H1 (cell line): ENCODE measurements around the gene DTNB. TPM values are rescaled to one million over a fixed set of nuclear protein-coding genes. Genes with fewer than 3 reads are reported as not detected.

ENCODE experiments used
- CTCF ChIA-PET: fragments of 300-600 bp; sonication (Branson Sonifier 250); formaldehyde crosslinking; loops from one replicate; lab custom pipeline; 2021; ENCODE audit not compliant: partially characterized antibody; lab: Charles Lee
- POLR2A ChIA-PET: fragments of 300-600 bp; sonication (Branson Sonifier 250); formaldehyde crosslinking; loops from one replicate; lab custom pipeline; 2021; ENCODE audit warnings: inconsistent platforms; ENCODE audit not compliant: partially characterized antibody; lab: Charles Lee
- DNase-seq, 2 experiments: peaks; one replicate each; pipeline versions ENCODE4 v3.0.0 to v3.0.0-alpha.2; 2010 to 2022; ENCODE audit warnings: low spot score in 2 of 2, low read depth in 1 of 2, mixed read lengths in 1 of 2
- FAIRE-seq: peaks from 2 replicates; lab custom pipeline; 2011; peaks lifted over from hg19 to GRCh38; lab: Jason Lieb, UNC
- H2AFZ ChIP-seq: 2 replicates; pipeline ENCODE4 v1.8.1; 2012; ENCODE audit warnings: low read length, inconsistent platforms
- H2AK5ac ChIP-seq: 2 replicates; pipeline ENCODE4 v1.6.1; 2013; ENCODE audit warnings: low read depth, low read length
- H2BK120ac ChIP-seq: replicated peaks from 2 replicates; pipeline ENCODE3; 2013; ENCODE audit warnings: low read depth, low read length, inconsistent platforms
- H2BK12ac ChIP-seq: 2 replicates; pipeline ENCODE4 v1.6.1; 2013; ENCODE audit warnings: low read depth, low read length
- H2BK15ac ChIP-seq: 2 replicates; pipeline ENCODE4 v1.6.1; 2013; ENCODE audit warnings: low read length
- H2BK20ac ChIP-seq: 2 replicates; pipeline ENCODE4 v1.6.1; 2013; ENCODE audit warnings: low read length
- H2BK5ac ChIP-seq: 2 replicates; pipeline ENCODE4 v1.6.1; 2013; ENCODE audit warnings: low read depth, low read length
- H3K14ac ChIP-seq: 2 replicates; pipeline ENCODE4 v1.6.1; 2013; ENCODE audit warnings: inconsistent platforms; ENCODE audit not compliant: insufficient read length
- H3K18ac ChIP-seq: 2 replicates; pipeline ENCODE4 v1.6.1; 2013; ENCODE audit warnings: low read length; ENCODE audit errors: extremely low read depth
- H3K23ac ChIP-seq: 2 replicates; pipeline ENCODE4 v1.6.1; 2013; ENCODE audit warnings: inconsistent platforms; ENCODE audit not compliant: insufficient read length
- H3K23me2 ChIP-seq: 2 replicates; pipeline ENCODE4 v1.6.1; 2013; ENCODE audit warnings: low read depth, low read length
- H3K27ac ChIP-seq: 2 replicates; pipeline ENCODE4 v1.6.1; 2011; ENCODE audit warnings: low read depth, low read length, inconsistent platforms
- H3K27me3 ChIP-seq, 4 experiments: replicated peaks in 1 of 4; 1 replicate in 1 of 4; 2 replicates in 3 of 4; pipeline versions ENCODE4 v1.6.1 to v1.8.1; 2011 to 2013; ENCODE audit warnings: low read length in 3 of 4, mild to moderate bottlenecking in 3 of 4, inconsistent platforms in 2 of 4, mixed read lengths in 2 of 4, moderate library complexity in 1 of 4; ENCODE audit not compliant: control insufficient read depth in 3 of 4, insufficient read depth in 3 of 4; ENCODE audit errors: extremely low read depth in 1 of 4
- H3K36me3 ChIP-seq, 4 experiments: 2 replicates each; pipeline versions ENCODE4 v1.6.1 to v1.8.1; 2011 to 2013; ENCODE audit warnings: mild to moderate bottlenecking in 4 of 4, low read length in 3 of 4, moderate library complexity in 2 of 4, control low read depth in 1 of 4, inconsistent platforms in 1 of 4; ENCODE audit not compliant: insufficient read depth in 4 of 4, control insufficient read depth in 2 of 4
- H3K4ac ChIP-seq: replicated peaks from 2 replicates; pipeline ENCODE3; 2013; ENCODE audit warnings: low read length, low read depth, mixed read lengths, inconsistent platforms; ENCODE audit not compliant: insufficient read length
- H3K4me1 ChIP-seq, 4 experiments: replicated peaks in 1 of 4; 1 replicate in 1 of 4; 2 replicates in 3 of 4; pipeline versions ENCODE4 v1.6.1 to v1.8.1; 2011 to 2013; ENCODE audit warnings: low read length in 3 of 4, inconsistent platforms in 2 of 4, mixed read lengths in 1 of 4; ENCODE audit not compliant: insufficient read depth in 4 of 4, control insufficient read depth in 3 of 4
- H3K4me2 ChIP-seq, 2 experiments: 2 replicates each; pipeline versions ENCODE4 v1.6.1 to v1.8.1; 2011 to 2013; ENCODE audit warnings: low read depth in 2 of 2, low read length in 2 of 2, control low read depth in 1 of 2, inconsistent platforms in 1 of 2, mild to moderate bottlenecking in 1 of 2; ENCODE audit not compliant: insufficient read depth in 1 of 2
- H3K4me3 ChIP-seq, 4 experiments: fragments of 200-600, 300-600 bp in 1 of 4; sonication (generic), shearing (Covaris generic), sonication (Bioruptor Twin) in 1 of 4; 2 replicates each; pipeline versions ENCODE4 v1.5.1 to v1.8.1; 2011 to 2016; ENCODE audit warnings: low read length in 4 of 4, low read depth in 3 of 4, control low read depth in 2 of 4, inconsistent platforms in 2 of 4, mild to moderate bottlenecking in 2 of 4, mixed read lengths in 1 of 4, moderate library complexity in 1 of 4; ENCODE audit not compliant: insufficient read depth in 2 of 4; ENCODE audit errors: extremely low read depth in 1 of 4
- H3K56ac ChIP-seq: replicated peaks from 2 replicates; pipeline ENCODE3; 2013; ENCODE audit warnings: low read depth, mild to moderate bottlenecking, mixed read lengths, low read length, inconsistent platforms; ENCODE audit not compliant: insufficient read length
- H3K79me1 ChIP-seq: 2 replicates; pipeline ENCODE4 v1.6.1; 2013; ENCODE audit warnings: low read depth, low read length, control low read depth
- H3K79me2 ChIP-seq, 2 experiments: 2 replicates each; pipeline versions ENCODE4 v1.6.1 to v1.8.1; 2012 to 2013; ENCODE audit warnings: low read length in 2 of 2, mild to moderate bottlenecking in 2 of 2, inconsistent platforms in 1 of 2; ENCODE audit not compliant: insufficient read depth in 2 of 2, control insufficient read depth in 1 of 2
- H3K9ac ChIP-seq, 4 experiments: replicated peaks in 1 of 4; 1 replicate in 1 of 4; 2 replicates in 3 of 4; pipeline versions ENCODE4 v1.6.1 to v1.8.1; 2011 to 2013; ENCODE audit warnings: low read depth in 3 of 4, low read length in 3 of 4, control low read depth in 2 of 4, mild to moderate bottlenecking in 2 of 4, moderate library complexity in 2 of 4, inconsistent platforms in 1 of 4; ENCODE audit errors: extremely low read depth in 1 of 4
- H3K9me3 ChIP-seq, 2 experiments: 2 replicates each; pipeline versions ENCODE4 v1.6.1 to v1.8.1; 2012 to 2013; ENCODE audit warnings: mild to moderate bottlenecking in 2 of 2, moderate library complexity in 2 of 2, control low read depth in 1 of 2, inconsistent platforms in 1 of 2, low read depth in 1 of 2, low read length in 1 of 2, mixed read lengths in 1 of 2; ENCODE audit not compliant: insufficient read depth in 2 of 2
- H4K20me1 ChIP-seq, 2 experiments: replicated peaks in 1 of 2; 2 replicates each; pipeline versions ENCODE3 to v1.8.1; 2011 to 2013; ENCODE audit warnings: inconsistent platforms in 2 of 2, low read length in 2 of 2, mild to moderate bottlenecking in 1 of 2; ENCODE audit not compliant: insufficient read depth in 2 of 2, control insufficient read depth in 1 of 2
- H4K5ac ChIP-seq: 2 replicates; pipeline ENCODE4 v1.6.1; 2013; ENCODE audit warnings: low read length, low read depth, mixed read lengths, inconsistent platforms; ENCODE audit not compliant: insufficient read length
- H4K8ac ChIP-seq: 2 replicates; pipeline ENCODE4 v1.8.0; 2013; ENCODE audit warnings: mild to moderate bottlenecking, moderate library complexity, low read length, inconsistent platforms; ENCODE audit not compliant: insufficient read depth; ENCODE audit errors: extremely low read depth
- H4K91ac ChIP-seq: replicated peaks from 2 replicates; pipeline ENCODE3; 2013; ENCODE audit warnings: low read length, mixed read lengths, inconsistent platforms; ENCODE audit not compliant: insufficient read length
- BRCA1 ChIP-seq: IDR thresholded peaks from 2 replicates; pipeline ENCODE4 v1.6.1; 2012; ENCODE audit warnings: low read depth, low read length, improper control_type of control experiment
- CBX8 ChIP-seq: fragments of 300-800, 300-1000 bp; sonication (generic); IDR thresholded peaks from 2 replicates; pipeline ENCODE4 v1.7.1; 2016; ENCODE audit warnings: low read depth, low read length, borderline replicate concordance
- CEBPB ChIP-seq: IDR thresholded peaks from 2 replicates; pipeline ENCODE4 v1.6.1; 2012; ENCODE audit warnings: low read depth, low read length
- EGR1 ChIP-seq: IDR thresholded peaks from 2 replicates; pipeline ENCODE4 v1.6.1; 2011; ENCODE audit warnings: low read depth, low read length, borderline replicate concordance
- JUN ChIP-seq: IDR thresholded peaks from 2 replicates; pipeline ENCODE4 v1.6.1; 2011; ENCODE audit warnings: low read depth, mild to moderate bottlenecking, improper control_type of control experiment, low read length
- KDM1A ChIP-seq: fragments of 200-600, 300-600 bp; sonication (generic); IDR thresholded peaks from 2 replicates; pipeline ENCODE4 v1.7.1; 2016; ENCODE audit warnings: mild to moderate bottlenecking, low read length, borderline replicate concordance
- KDM4A ChIP-seq: IDR thresholded peaks from one replicate; pipeline ENCODE4 v1.7.1; 2012; ENCODE audit warnings: low read depth, mild to moderate bottlenecking, moderate library complexity, low read length, inconsistent platforms; ENCODE audit not compliant: severe bottlenecking
- MAFK ChIP-seq: IDR thresholded peaks from 2 replicates; pipeline ENCODE4 v1.6.1; 2012; ENCODE audit warnings: low read depth, mild to moderate bottlenecking, improper control_type of control experiment, low read length
- NRF1 ChIP-seq: IDR thresholded peaks from 2 replicates; pipeline ENCODE4 v1.6.1; 2011; ENCODE audit warnings: mild to moderate bottlenecking, low read depth, low read length, improper control_type of control experiment
- PHF8 ChIP-seq: fragments of 200-600 bp; sonication (generic); conservative IDR thresholded peaks from 2 replicates; pipeline ENCODE4 v1.7.1; 2012; ENCODE audit warnings: low read depth, mild to moderate bottlenecking, inconsistent platforms, low read length, moderate library complexity
- RXRA ChIP-seq: IDR thresholded peaks from 2 replicates; pipeline ENCODE4 v1.6.1; 2011; ENCODE audit warnings: low read depth, mild to moderate bottlenecking, low read length, moderate library complexity; ENCODE audit not compliant: insufficient read depth
- SAP30 ChIP-seq: fragments of 300-600 bp; sonication (generic); IDR thresholded peaks from 2 replicates; pipeline ENCODE4 v1.7.1; 2012; ENCODE audit warnings: low read length, moderate library complexity, mild to moderate bottlenecking, inconsistent platforms; ENCODE audit not compliant: insufficient read depth, insufficient replicate concordance
- SUZ12 ChIP-seq: fragments of 200-600 bp; sonication (generic); IDR thresholded peaks from 2 replicates; pipeline ENCODE4 v1.6.1; 2012; ENCODE audit warnings: mild to moderate bottlenecking, inconsistent platforms, low read length, moderate library complexity, mixed read lengths
- TAF7 ChIP-seq: optimal IDR thresholded peaks from 2 replicates; pipeline ENCODE3; 2011; ENCODE audit warnings: low read depth, mild to moderate bottlenecking, inconsistent platforms, low read length, moderate library complexity, borderline replicate concordance
- TBP ChIP-seq: IDR thresholded peaks from 2 replicates; pipeline ENCODE4 v1.6.1; 2011; ENCODE audit warnings: low read depth, low read length, improper control_type of control experiment
- WGBS, 2 experiments: shearing (Covaris generic) in 1 of 2; methylation state at CpG; one replicate each; pipeline versions ENCODE4 v1.1.6 to v1.1.7; 2013 to 2015; ENCODE audit warnings: low lambda C conversion rate in 2 of 2, mixed read lengths in 2 of 2, inconsistent platforms in 1 of 2, low coverage in 1 of 2, missing lambda C conversion rate in 1 of 2; ENCODE audit not compliant: insufficient replicate concordance in 2 of 2, insufficient coverage in 1 of 2, insufficient read length in 1 of 2; ENCODE audit errors: extremely low coverage in 1 of 2, missing lambda C conversion rate in 1 of 2; 5-methylcytosine and 5-hydroxymethylcytosine counted together
- polyA plus RNA-seq, 7 experiments: library from polyadenylated mRNA; depleted of rRNA in 3 of 7; stranded (reverse) in 5 of 7; unstranded in 2 of 7; fragments of >200 nt in 5 of 7; fragments of 200-250 nt in 2 of 7; gene quantifications; 1 replicate in 5 of 7; 2 replicates in 1 of 7; 4 replicates in 1 of 7; pipeline versions ENCODE4 v1.2.1 to v1.2.3, GENCODE V29; 2011 to 2013; ENCODE audit warnings: missing spikeins in 2 of 7, mixed read lengths in 2 of 7
- total RNA-seq: library from RNA; stranded (reverse); fragmentation: NEBNext Ultra II Directional; extraction: Animal tissue kit (Norgen Biotek cat#: 25700); gene quantifications from 2 replicates; pipeline ENCODE4 v1.2.1, GENCODE V29; 2021

DTNB gene
- total and polyA plus RNA-seq, 2 of the 8 experiments (the other 6 are each of a cell fraction or from before 2014, with no cell fraction given): 39.6 to 49.5 TPM

- Histone ChIP-seq H4K5ac (no peak overlapping the region), H3K23me2 (no peaks in the 10 kb centered on the region), H3K79me1 (no peaks in the 10 kb centered on the region), H3K79me2 (no peaks in the 10 kb centered on the region), H3K36me3 (no peaks in the 10 kb centered on the region), H2BK20ac (no peak overlapping the region), H3K27me3 (no peaks in the 10 kb centered on the region), H3K14ac (no peak overlapping the region), H3K23ac (no peak overlapping the region), H2AK5ac (no peak overlapping the region), H2BK12ac (no peak overlapping the region), H2BK120ac (no peak overlapping the region), H2AFZ (no peak overlapping the region), H4K20me1 (no peaks in the 10 kb centered on the region), H3K4me3 (no peak overlapping the region), H3K18ac (no peak overlapping the region), H3K56ac (no peak overlapping the region), H3K4me1 (no peaks in the 10 kb centered on the region; a peak in 1 of 7 replicates), H3K9ac (no peak overlapping the region), H2BK15ac (no peak overlapping the region), H3K4me2 (no peak overlapping the region), H3K27ac (no peak overlapping the region), H2BK5ac (no peak overlapping the region), H4K91ac (no peak overlapping the region), H4K8ac (no peak overlapping the region), H3K9me3 (no peaks in the 10 kb centered on the region), H3K4ac (no peak overlapping the region)
- DNase-seq: no peak
- FAIRE-seq: no peak
- ChIA-PET POLR2A (interaction anchor here (1.0 to 2.6 kb wide), 2 partner anchors 13 to 29 kb away, joined by 3 to 11 read pairs; partner anchors contain the start of gene DTNB), CTCF (interaction anchor here (1.3 to 8.4 kb wide), 3 partner anchors 14 to 70 kb away, joined by 3 to 110 read pairs (median 12); no protein-coding TSS in a partner anchor)
- 94% methylated on average over 2 of the region's 2 CpGs; no CpG with 5 or more reads in 1 of the 2 experiments for WGBS, 2 experiments
- TF ChIP-seq NRF1 (no peak), RXRA (no peak), CBX8 (no peak), KDM4A (no peak), EGR1 (no peak), CEBPB (no peak), JUN (no peak), PHF8 (no peak), MAFK (no peak), BRCA1 (no peak), KDM1A (no peak), SAP30 (no peak), SUZ12 (no peak), TAF7 (no peak), TBP (no peak)
Observed at GRCh38 chr2:25685741-25686140, 12.4 kb upstream of the DTNB start.
